Globus pallidus (tissue), 1 donor: ENCODE data around the gene TMC2.

Experiments used
- DNase-seq: peaks from one replicate; pipeline ENCODE4 v3.0.0-alpha.2; 2015; ENCODE audit warnings: low spot score

TMC2 gene

DNA sequence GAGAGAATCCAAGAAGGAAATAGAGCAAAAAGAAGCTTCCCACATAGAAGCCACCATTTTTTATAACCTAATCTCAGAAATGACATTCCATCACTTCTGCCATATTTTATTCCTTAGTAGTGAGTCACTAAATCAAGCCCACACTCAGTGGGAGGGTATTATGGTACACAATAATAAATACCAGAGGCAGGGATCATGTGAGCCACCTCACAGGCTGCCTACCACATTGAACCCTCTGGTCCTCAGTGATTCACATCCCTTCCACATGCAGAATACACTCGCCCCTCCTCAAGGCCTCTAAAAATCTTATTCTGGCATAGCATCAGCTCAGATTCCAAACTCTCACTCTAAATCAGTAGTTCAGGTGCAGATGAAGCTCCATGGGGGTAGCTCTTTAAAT, 49.4 kb downstream of the TMC2 start:
- DNase-seq: no peak

DNA sequence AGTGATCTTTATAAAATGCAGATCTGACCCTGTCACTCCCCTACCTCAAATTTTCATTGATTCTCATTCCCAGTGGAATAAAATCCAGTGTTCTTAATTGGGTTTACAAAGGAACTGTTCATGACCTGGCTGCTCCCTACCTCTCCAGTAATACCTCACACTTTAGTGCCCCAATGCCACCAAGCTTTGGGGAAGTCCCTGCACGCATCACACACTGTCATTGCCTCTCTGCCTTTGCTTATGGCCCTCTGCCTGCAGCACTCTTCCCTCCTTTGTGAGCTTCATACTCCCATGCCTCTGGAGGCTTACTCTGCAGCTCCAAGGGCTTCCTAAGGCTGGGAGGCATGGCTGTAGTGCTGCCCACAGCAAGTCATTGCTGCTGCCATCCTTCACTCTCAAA, 57.4 kb downstream of the TMC2 start:
- no peak for DNase-seq

- no peak for DNase-seq
These were observed 58.7 kb downstream of the TMC2 start for GRCh38 chr20:2595076-2595475.

DNA sequence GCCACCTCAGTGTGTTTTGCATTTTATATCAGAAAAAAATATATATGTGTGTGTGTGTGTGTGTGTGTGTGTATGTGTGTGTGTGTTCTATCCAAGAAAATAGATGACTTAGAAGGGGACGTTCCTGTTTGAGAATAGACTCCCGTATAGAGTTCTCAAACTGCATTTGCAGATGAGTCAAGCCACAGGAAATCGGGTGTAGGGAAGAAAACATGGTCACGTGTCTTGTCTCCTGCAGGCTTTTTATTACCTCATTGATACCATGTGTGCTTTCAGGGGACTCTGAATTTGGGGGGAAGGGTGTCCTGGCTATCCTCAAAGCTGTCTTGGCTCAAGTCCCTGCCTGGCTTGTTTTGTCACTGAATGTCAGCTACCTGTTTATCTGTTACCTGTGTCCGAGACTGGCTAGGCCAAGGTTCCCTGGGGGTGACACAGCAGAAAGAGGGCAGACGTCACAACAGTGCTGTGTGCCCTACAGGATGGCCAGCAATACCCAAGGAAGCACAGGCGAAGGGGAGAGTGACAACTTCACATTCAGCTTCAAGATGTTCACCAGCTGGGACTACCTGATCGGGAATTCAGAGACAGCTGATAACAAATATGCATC, 60.4 kb downstream of the TMC2 start:
- DNase-seq: no peak

- no peak for DNase-seq
These were observed 63.1 kb downstream of the TMC2 start for GRCh38 chr20:2599288-2600006.

- no peak for DNase-seq
These were observed 65.8 kb downstream of the TMC2 start for GRCh38 chr20:2602046-2602735.

GRCh38 chr20:2602746-2603145, 66.4 kb downstream of the TMC2 start:
- no peak for DNase-seq

- DNase-seq: no peak
These were observed 67.6 kb downstream of the TMC2 start for GRCh38 chr20:2603816-2604505.

GRCh38 chr20:2604506-2604835, 68.1 kb downstream of the TMC2 start:
- no peak for DNase-seq

GRCh38 chr20:2606507-2607006, 70.2 kb downstream of the TMC2 start:
- DNase-seq: no peak

GRCh38 chr20:2610326-2610725, 74.0 kb downstream of the TMC2 start:
- DNase-seq: no peak

GRCh38 chr20:2610941-2611720, 74.8 kb downstream of the TMC2 start:
- no peak for DNase-seq

DNA sequence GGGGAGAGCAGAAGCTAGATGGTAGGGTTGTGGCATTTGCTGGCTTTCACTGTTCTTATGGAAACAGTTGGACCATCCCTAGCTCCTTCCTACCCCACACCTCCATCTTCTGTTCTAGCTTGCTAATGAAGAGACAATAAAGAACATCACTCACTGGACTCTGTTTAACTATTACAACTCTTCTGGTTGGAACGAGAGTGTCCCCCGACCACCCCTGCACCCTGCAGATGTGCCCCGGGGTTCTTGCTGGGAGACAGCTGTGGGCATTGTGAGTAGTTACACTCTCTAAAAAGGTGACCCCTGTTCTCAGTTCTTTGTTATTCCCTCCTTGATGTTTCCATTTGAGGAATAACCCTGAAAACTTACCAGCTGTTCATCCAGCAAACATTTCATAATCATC, 75.7 kb downstream of the TMC2 start:
- no peak for DNase-seq

DNA sequence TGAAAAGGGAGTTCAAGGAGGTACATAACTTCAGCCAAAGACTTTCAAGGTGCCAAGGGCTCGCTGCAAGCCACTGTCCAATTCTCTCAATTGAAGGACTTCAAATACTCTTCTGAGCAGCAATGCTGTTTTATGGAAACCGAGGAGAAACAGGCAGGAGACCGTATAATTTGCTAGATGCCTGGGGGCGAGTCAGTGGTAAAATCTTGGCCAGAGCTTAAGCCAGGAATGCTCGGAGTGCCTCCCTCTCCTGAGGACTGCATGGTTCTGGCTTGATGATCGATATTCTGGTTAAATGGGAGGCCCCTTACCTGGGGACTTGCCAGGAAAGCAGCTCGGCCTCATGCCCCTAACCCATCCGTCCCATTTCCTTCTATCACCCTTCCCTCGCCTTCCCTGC, 80.3 kb downstream of the TMC2 start:
- no peak for DNase-seq

- no peak for DNase-seq
These were observed 80.8 kb downstream of the TMC2 start for GRCh38 chr20:2617099-2617714.

GRCh38 chr20:2618815-2619214, 82.4 kb downstream of the TMC2 start:
- DNase-seq: no peak

- DNase-seq: no peak
These were observed 83.0 kb downstream of the TMC2 start for GRCh38 chr20:2619337-2619736.

- no peak for DNase-seq
These were observed 83.7 kb downstream of the TMC2 start for GRCh38 chr20:2619961-2620595.

GRCh38 chr20:2624190-2624589, 87.8 kb downstream of the TMC2 start:
- DNase-seq: no peak

DNA sequence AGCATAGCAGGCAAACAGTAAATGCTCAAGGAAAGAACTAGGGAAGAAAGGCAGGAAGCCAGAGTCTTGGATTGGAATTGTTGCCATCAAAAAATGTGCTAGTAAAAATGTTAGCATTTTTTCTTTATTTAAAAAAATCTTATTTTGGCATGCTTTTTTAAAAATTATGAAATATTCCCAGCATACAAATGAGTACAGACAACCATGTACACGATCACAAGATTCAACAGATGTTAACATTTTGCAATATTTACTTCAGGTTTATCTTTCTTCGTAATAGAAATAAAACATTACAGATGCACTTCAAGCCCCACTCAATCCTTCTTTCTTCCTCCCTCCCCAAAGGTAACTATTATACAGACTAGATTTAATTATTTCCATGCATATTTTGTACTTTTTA, 88.7 kb downstream of the TMC2 start:
- DNase-seq: no peak
